Smooth muscle cell (in vitro differentiated cells): ENCODE data around the gene AGBL4. TPM values are rescaled to one million over a fixed set of nuclear protein-coding genes. Genes with fewer than 3 reads are reported as not detected.
A peak's percentile ranks its signal among the peaks of the same experiment; 100 is the strongest.

Source experiments
- DNase-seq: peaks from one replicate; lab custom pipeline; 2025; ENCODE audit not compliant: unreplicated experiment; lab: John Stamatoyannopoulos, UW
- H2AFZ ChIP-seq: fragments of 200-600 bp; sonication (generic); 2 replicates; pipeline ENCODE4 v1.6.0; 2016; ENCODE audit warnings: antibody characterized with exemption, low read depth, mild to moderate bottlenecking
- H3F3A ChIP-seq: fragments of 200-600 bp; sonication (generic); 2 replicates; pipeline ENCODE4 v1.6.0; 2017; ENCODE audit warnings: antibody characterized with exemption, low read depth
- H3K27ac ChIP-seq: fragments of 200-600 bp; sonication (generic); 2 replicates; pipeline ENCODE4 v1.5.1; 2016; ENCODE audit warnings: low read depth, mild to moderate bottlenecking
- H3K27me3 ChIP-seq: fragments of 200-600 bp; sonication (generic); 2 replicates; pipeline ENCODE4 v1.6.1; 2016; ENCODE audit warnings: low read depth, mild to moderate bottlenecking
- H3K36me3 ChIP-seq: fragments of 200-600 bp; sonication (generic); 2 replicates; pipeline ENCODE4 v1.5.1; 2016; ENCODE audit warnings: low read depth
- H3K4me1 ChIP-seq: fragments of 200-600 bp; sonication (generic); 2 replicates; pipeline ENCODE4 v1.5.1; 2016; ENCODE audit warnings: low read depth
- H3K4me2 ChIP-seq: fragments of 200-600 bp; sonication (generic); 2 replicates; pipeline ENCODE4 v1.6.0; 2016; ENCODE audit warnings: mild to moderate bottlenecking
- H3K4me3 ChIP-seq: fragments of 200-600 bp; sonication (generic); 2 replicates; pipeline ENCODE4 v1.5.1; 2016; ENCODE audit warnings: mild to moderate bottlenecking
- H3K79me2 ChIP-seq: fragments of 200-600 bp; sonication (generic); 2 replicates; pipeline ENCODE4 v1.6.0; 2016; ENCODE audit warnings: low read depth, mild to moderate bottlenecking
- H3K9ac ChIP-seq: fragments of 200-600 bp; sonication (generic); 2 replicates; pipeline ENCODE4 v1.6.0; 2016; ENCODE audit warnings: low read depth
- H3K9me3 ChIP-seq: fragments of 200-600 bp; sonication (generic); replicated peaks from 2 replicates; pipeline ENCODE4 v1.5.1; 2016; ENCODE audit warnings: low read depth
- H4K20me1 ChIP-seq: fragments of 200-600 bp; sonication (generic); 2 replicates; pipeline ENCODE4 v1.6.0; 2016; ENCODE audit warnings: low read depth
- CTCF ChIP-seq: fragments of 200-600 bp; sonication (generic); IDR thresholded peaks from 2 replicates; pipeline ENCODE4 v1.5.1; 2017; ENCODE audit warnings: borderline replicate concordance, mild to moderate bottlenecking, antibody characterized with exemption; ENCODE audit not compliant: insufficient read depth, poor library complexity, severe bottlenecking
- WGBS: methylation state at CpG from one replicate; pipeline ENCODE4 v1.1.7; 2016; ENCODE audit warnings: low lambda C conversion rate; 5-methylcytosine and 5-hydroxymethylcytosine counted together
- polyA plus RNA-seq: library from polyadenylated mRNA; unstranded; fragments of >200 nt; fragmentation: Nextera tagmentation; extraction: Ambion mirVana; gene quantifications from 2 replicates; pipeline ENCODE4 v1.2.1, GENCODE V29; 2016
- total RNA-seq: library from RNA; depleted of rRNA; stranded (reverse); fragments of >200 nt; gene quantifications from 2 replicates; pipeline ENCODE4 v1.2.3, GENCODE V29; 2014

AGBL4 gene
- total and polyA plus RNA-seq, 2 experiments from 2014 or later, result 0.29 TPM; not detected in 1

DNA sequence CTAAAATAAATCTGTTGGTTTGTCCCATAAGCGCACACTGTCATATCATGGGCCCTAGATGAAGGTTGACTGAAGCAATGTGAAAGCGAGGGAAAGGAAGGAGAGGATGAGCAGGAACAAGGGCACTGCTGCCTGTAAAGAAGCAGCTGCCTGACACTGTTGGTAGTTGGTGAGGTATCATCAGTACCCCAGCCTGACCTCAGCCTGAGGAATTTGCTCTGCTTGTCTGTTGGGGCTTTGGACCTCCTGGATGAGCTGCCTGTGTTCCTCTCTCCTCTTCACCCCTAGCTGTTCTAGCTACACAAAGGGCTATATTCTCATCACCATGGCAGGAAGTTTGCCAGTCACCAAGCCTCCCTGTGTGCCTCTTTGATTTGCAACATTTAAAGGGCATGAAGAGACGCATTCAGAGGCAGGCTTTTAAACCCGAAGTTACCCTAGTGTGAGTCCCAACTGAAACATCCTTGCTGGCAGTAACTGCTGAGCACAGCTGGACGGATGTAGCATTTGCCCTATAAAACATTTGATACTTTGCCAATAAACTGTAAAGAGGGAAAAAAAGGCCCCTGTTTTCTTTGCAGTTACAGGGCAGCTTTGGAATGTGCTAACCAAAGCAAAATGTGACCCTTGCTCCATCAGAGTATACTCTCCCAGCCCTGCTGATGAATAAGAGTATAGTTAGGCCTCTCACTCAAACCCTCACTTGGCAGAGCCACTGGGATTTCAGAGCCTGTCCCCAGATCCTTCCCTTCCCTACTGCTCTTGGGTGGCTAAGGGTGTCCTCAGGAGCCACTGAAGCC is 1529.6 kb downstream of the AGBL4 start:
- DNase-seq, result no peak
- Histone ChIP-seq H3K4me1 (no peaks in the 10 kb centered on the region), H3K36me3 (no peaks in the 10 kb centered on the region), H4K20me1 (no peaks in the 10 kb centered on the region), H3K4me3 (no peak overlapping the region), H3K27ac (peak overlapping the region; percentile 43), H3K4me2 (no peak overlapping the region), H2AFZ (no peak overlapping the region), H3K27me3 (peaks cover 9% of the 10 kb centered on the region), H3F3A (no peaks in the 10 kb centered on the region), H3K9ac (no peak overlapping the region), H3K9me3 (no peaks in the 10 kb centered on the region), H3K79me2 (no peaks in the 10 kb centered on the region)
- 49% methylated on average over 5 of the region's 5 CpGs for WGBS
- no peak for TF ChIP-seq CTCF

GRCh38 chr1:48493041-48493440 is 1530.7 kb downstream of the AGBL4 start:
- no peak overlapping the region for H3K9ac ChIP-seq
- 84% methylated on average over 5 of the region's 5 CpGs for WGBS
- H3K36me3 ChIP-seq, result no peaks in the 10 kb centered on the region
- no peaks in the 10 kb centered on the region for H3F3A ChIP-seq
- H4K20me1 ChIP-seq, result no peaks in the 10 kb centered on the region
- no peak overlapping the region for H3K4me3 ChIP-seq
- H3K4me2 ChIP-seq, result no peak overlapping the region
- H3K79me2 ChIP-seq, result no peaks in the 10 kb centered on the region
- no peak for DNase-seq
- H3K9me3 ChIP-seq, result no peaks in the 10 kb centered on the region
- H3K27me3 ChIP-seq, result peaks cover 5% of the 10 kb centered on the region
- H2AFZ ChIP-seq, result no peak overlapping the region
- H3K27ac ChIP-seq, result no peak overlapping the region
- no peaks in the 10 kb centered on the region for H3K4me1 ChIP-seq
- TF ChIP-seq CTCF, result no peak

DNA sequence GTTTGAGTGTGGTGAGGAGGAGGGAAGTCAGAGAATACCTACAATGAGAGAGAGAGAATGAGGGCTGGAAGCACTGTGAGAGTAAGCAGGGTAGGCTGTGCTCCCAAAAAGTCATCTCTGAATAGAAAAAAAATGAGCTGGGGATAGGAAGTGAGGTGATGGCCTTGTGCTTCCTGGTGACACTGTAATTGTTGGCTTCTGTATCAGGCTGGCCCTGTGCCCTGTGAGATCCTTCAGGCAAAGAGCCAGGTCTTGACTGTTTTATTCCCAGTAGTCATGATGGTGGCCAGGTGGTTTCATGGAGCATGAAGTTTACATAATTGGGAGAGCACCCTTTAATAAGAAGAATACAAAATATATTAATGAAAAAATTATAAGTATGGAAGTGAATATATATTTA is 1531.4 kb downstream of the AGBL4 start:
- Histone ChIP-seq H3K27me3 (peaks cover 5% of the 10 kb centered on the region), H2AFZ (no peak overlapping the region), H3K4me3 (no peak overlapping the region), H3K4me1 (no peaks in the 10 kb centered on the region), H4K20me1 (no peaks in the 10 kb centered on the region), H3K9me3 (no peaks in the 10 kb centered on the region), H3K27ac (no peak overlapping the region), H3K79me2 (no peaks in the 10 kb centered on the region), H3K36me3 (no peaks in the 10 kb centered on the region), H3K4me2 (no peak overlapping the region), H3F3A (no peaks in the 10 kb centered on the region), H3K9ac (no peak overlapping the region)
- no peak for TF ChIP-seq CTCF
- DNase-seq, result no peak

GRCh38 chr1:48488721-48489120 is 1535.0 kb downstream of the AGBL4 start:
- Histone ChIP-seq H3K36me3 (no peaks in the 10 kb centered on the region), H2AFZ (no peak overlapping the region), H3K4me2 (no peak overlapping the region), H3F3A (no peaks in the 10 kb centered on the region), H3K4me3 (no peak overlapping the region), H3K4me1 (no peaks in the 10 kb centered on the region), H3K9me3 (no peaks in the 10 kb centered on the region), H3K9ac (no peak overlapping the region), H3K27ac (no peak overlapping the region), H3K79me2 (no peaks in the 10 kb centered on the region), H4K20me1 (no peaks in the 10 kb centered on the region), H3K27me3 (peaks cover 23% of the 10 kb centered on the region)
- TF ChIP-seq CTCF, result no peak
- 83% methylated on average over 2 of the region's 2 CpGs for WGBS
- DNase-seq, result no peak
